ENCODE measurements around the gene COL6A6.
"Not testable (repeated sequence)": the region's sequence is repeated elsewhere in the genome, so short reads cannot be mapped to it uniquely, and the experiment has no call there.

COL6A6 gene

GRCh38 chr3:130533247-130533646 is 16.3 kb downstream of the COL6A6 start:
- no peak for DNase-seq

GRCh38 chr3:130537673-130538304 is 20.8 kb downstream of the COL6A6 start:
- no peak for DNase-seq

GRCh38 chr3:130539005-130539404 is 22.0 kb downstream of the COL6A6 start:
- DNase-seq = peak; percentile 39

- no peak for DNase-seq
These were observed 26.3 kb downstream of the COL6A6 start for GRCh38 chr3:130543322-130543721.

GRCh38 chr3:130546920-130547679 is 30.1 kb downstream of the COL6A6 start:
- no peak for DNase-seq

- not testable (repeated sequence) for DNase-seq
These were observed 30.7 kb downstream of the COL6A6 start for GRCh38 chr3:130547680-130548065.

GRCh38 chr3:130548356-130548755 is 31.4 kb downstream of the COL6A6 start:
- no peak for DNase-seq

GRCh38 chr3:130557336-130558035 is 40.5 kb downstream of the COL6A6 start:
- no peak for DNase-seq

GRCh38 chr3:130558366-130558765 is 41.4 kb downstream of the COL6A6 start:
- DNase-seq = no peak

- DNase-seq = no peak
These were observed 48.2 kb downstream of the COL6A6 start for GRCh38 chr3:130565224-130565623.
